Measurements from ENCODE around the gene PDS5B.
"Not testable (repeated sequence)": the region's sequence is repeated elsewhere in the genome, so short reads cannot be mapped to it uniquely, and the experiment has no call there.

PDS5B gene

DNA sequence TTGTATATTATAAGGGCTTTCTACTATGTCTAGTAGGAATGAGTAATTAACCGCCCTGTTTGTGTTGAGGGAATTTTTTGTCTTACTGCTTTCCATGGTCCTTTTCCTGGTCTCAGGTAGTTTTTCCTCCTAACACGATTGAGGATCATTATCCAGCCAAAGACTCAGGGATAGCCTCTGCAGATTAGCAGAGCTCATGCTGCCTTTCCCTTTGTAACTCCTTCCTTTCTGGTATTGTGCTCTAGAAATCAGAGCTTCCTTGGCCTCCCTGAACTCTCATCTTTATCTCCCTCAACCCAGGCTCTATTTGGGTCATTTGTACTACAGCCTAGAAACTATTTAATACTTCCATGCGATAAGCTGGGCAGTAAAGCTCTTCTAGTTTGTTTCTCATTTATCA is 142.1 kb downstream of the PDS5B start:
- no peak for TF ChIP-seq ZFX (IDR thresholded peaks at IDR 0.05)
- TF ChIP-seq, protein P1, sequence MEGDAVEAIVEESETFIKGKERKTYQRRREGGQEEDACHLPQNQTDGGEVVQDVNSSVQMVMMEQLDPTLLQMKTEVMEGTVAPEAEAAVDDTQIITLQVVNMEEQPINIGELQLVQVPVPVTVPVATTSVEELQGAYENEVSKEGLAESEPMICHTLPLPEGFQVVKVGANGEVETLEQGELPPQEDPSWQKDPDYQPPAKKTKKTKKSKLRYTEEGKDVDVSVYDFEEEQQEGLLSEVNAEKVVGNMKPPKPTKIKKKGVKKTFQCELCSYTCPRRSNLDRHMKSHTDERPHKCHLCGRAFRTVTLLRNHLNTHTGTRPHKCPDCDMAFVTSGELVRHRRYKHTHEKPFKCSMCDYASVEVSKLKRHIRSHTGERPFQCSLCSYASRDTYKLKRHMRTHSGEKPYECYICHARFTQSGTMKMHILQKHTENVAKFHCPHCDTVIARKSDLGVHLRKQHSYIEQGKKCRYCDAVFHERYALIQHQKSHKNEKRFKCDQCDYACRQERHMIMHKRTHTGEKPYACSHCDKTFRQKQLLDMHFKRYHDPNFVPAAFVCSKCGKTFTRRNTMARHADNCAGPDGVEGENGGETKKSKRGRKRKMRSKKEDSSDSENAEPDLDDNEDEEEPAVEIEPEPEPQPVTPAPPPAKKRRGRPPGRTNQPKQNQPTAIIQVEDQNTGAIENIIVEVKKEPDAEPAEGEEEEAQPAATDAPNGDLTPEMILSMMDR (conservative IDR thresholded peaks at IDR 0.05) = no peak
- H3K27ac ChIP-seq = no peak overlapping the region

- not testable (repeated sequence) for H3K27ac ChIP-seq
These were observed 142.8 kb downstream of the PDS5B start for GRCh38 chr13:32729097-32729496.

DNA sequence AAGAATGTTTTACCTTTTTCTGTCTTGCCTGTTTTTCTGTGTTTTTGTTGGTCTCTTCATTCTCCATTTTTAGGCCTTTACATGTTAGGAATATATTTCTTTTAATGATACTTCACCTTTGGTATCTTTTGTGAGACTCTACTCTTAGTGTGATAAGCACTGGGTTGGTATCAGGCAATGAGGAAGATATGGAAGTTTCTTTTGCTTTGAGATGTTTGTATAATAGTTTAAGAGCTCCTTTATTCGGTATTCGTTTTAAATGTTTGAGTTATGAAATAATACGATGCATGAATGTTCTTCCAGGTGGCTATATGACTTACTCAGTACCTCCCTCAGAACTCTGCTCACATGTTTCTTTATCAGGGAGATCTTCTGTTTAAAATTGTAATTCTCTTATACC is 144.8 kb downstream of the PDS5B start:
- no peak for TF ChIP-seq ZFX (IDR thresholded peaks at IDR 0.05)
- TF ChIP-seq, protein P1 (conservative IDR thresholded peaks at IDR 0.05) = no peak
- H3K27ac ChIP-seq = no peak overlapping the region

GRCh38 chr13:32731576-32731975 is 145.3 kb downstream of the PDS5B start:
- TF ChIP-seq, protein P1 (conservative IDR thresholded peaks at IDR 0.05) = no peak
- TF ChIP-seq ZFX (IDR thresholded peaks at IDR 0.05) = no peak
- no peak overlapping the region for H3K27ac ChIP-seq

- no peak overlapping the region for H3K27ac ChIP-seq
These were observed 147.4 kb downstream of the PDS5B start for GRCh38 chr13:32733690-32734089.

GRCh38 chr13:32734511-32734910 is 148.3 kb downstream of the PDS5B start:
- no peak for TF ChIP-seq ZFX (IDR thresholded peaks at IDR 0.05)
- TF ChIP-seq, protein P1 (conservative IDR thresholded peaks at IDR 0.05) = no peak
- no peak overlapping the region for H3K27ac ChIP-seq

More at GRCh38 chr13:32733690-32734089, 147.4 kb downstream of the PDS5B start:
- TF ChIP-seq, protein P1 (conservative IDR thresholded peaks at IDR 0.05) = no peak
- TF ChIP-seq ZFX (IDR thresholded peaks at IDR 0.05) = no peak

- TF ChIP-seq ZFX (IDR thresholded peaks at IDR 0.05) = no peak
- TF ChIP-seq, protein P1 (conservative IDR thresholded peaks at IDR 0.05) = no peak
- H3K27ac ChIP-seq = no peak overlapping the region
These were observed 149.6 kb downstream of the PDS5B start for GRCh38 chr13:32735859-32736258.

DNA sequence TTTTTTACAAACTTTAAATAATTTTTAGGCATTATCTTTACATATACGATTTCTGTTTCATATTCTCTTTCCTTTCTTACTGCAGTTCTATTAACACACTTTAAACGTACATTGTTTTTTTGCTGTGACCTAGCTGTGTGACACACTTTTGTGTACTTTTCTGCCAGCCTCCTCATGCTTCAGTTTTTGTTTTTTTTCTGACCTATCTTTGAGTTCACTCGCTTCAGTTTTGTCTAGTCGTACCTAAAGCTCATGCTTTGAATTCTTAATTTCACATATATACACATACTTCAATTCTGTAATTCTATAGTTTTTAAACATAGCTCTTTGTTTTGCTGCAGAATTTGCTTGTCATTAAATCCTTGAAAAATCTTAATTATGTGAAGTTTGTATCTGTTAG is 150.4 kb downstream of the PDS5B start:
- H3K27ac ChIP-seq = no peak overlapping the region
- TF ChIP-seq, protein P1 (conservative IDR thresholded peaks at IDR 0.05) = no peak
- no peak for TF ChIP-seq ZFX (IDR thresholded peaks at IDR 0.05)
